ENCODE measurements around the gene NOM1. TPM values are rescaled to one million over a fixed set of nuclear protein-coding genes. Genes with fewer than 3 reads are reported as not detected.

NOM1 gene
- total RNA-seq, 4 donors from 2014 or later: 12.9 to 18.0 (median 14.3) TPM

DNA sequence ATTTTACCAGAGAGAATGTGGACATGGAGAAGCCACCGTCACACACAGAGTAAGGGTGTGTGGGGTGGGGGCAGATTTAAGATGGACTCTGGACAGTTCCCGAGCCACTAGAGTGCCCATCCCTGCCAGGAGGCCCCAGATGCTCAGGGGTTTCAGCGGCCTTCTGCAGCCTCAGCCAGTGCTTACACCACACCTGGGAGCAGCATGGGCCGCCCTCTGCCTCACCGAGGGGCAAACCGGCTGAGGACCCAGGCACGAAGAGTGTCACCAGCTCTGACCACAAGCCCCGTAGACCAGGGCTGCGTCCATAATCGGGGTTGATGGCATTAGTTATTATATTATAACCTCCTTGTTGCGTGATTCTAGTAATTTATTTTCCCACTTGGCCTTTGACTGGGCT lies 67.6 kb downstream of the NOM1 start:
- H3K9me3 ChIP-seq: no peaks in the 10 kb centered on the region
- H3K4me1 ChIP-seq: peaks cover 6 to 27% of the 10 kb centered on the region in 2 donors
- ATAC-seq (no peak), DNase-seq (no peak)
- no peak for TF ChIP-seq POLR2A (IDR thresholded peaks at IDR 0.05)
- TF ChIP-seq, protein P1, sequence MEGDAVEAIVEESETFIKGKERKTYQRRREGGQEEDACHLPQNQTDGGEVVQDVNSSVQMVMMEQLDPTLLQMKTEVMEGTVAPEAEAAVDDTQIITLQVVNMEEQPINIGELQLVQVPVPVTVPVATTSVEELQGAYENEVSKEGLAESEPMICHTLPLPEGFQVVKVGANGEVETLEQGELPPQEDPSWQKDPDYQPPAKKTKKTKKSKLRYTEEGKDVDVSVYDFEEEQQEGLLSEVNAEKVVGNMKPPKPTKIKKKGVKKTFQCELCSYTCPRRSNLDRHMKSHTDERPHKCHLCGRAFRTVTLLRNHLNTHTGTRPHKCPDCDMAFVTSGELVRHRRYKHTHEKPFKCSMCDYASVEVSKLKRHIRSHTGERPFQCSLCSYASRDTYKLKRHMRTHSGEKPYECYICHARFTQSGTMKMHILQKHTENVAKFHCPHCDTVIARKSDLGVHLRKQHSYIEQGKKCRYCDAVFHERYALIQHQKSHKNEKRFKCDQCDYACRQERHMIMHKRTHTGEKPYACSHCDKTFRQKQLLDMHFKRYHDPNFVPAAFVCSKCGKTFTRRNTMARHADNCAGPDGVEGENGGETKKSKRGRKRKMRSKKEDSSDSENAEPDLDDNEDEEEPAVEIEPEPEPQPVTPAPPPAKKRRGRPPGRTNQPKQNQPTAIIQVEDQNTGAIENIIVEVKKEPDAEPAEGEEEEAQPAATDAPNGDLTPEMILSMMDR (IDR thresholded peaks at IDR 0.05 in 4 of 5, conservative IDR thresholded peaks at IDR 0.05 in 1 of 5): no peak
- in situ Hi-C loops (cut with MboI; ENCODE audit: low sequenced_read_pairs in 4 of 4) (no loop called here), intact Hi-C loops (cut with DNase I; ENCODE audit: low total_unique reads) (no loop called here)
- H3K27ac ChIP-seq: no peak overlapping the region
- H3K4me3 ChIP-seq: no peak overlapping the region
- peaks cover 95 to 100% (median 99%) of the 10 kb centered on the region in 3 donors for H3K27me3 ChIP-seq
- H3K36me3 ChIP-seq: no peaks in the 10 kb centered on the region

DNA sequence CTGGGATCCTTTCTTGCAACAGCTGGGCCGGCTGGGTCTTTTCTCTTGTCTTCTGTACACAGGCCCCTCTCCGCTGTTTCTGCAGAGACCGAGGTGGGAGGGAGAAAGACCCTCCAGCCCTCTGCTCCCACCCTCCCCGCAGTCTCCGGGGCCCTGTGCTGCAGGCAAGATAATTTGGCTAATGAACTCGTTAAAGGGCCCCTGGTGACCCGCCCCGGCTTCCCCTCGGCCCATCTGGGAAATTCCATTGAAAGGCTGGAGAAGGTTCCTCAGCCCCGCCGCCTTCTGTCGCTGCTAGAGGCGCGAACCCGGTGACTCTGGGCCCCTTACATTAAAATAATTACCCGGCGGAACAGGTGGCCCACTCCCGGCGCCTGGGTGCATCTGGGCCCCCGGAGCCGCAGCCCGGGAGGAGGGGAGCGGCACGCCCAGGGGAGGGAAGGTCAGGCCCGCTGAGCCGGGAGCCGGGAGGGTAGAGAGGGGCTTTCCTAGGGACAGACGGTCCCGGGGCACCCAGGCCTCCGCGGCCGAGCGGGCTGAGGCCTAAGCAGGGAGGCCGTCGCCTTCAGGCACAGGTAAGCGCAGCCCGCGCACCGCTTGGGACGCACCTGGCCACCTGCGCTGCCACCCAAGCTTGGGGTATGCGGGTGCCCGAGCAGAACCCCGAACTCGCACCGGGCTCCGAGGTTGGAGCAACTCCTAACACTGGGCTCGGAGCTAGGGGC lies 68.3 kb downstream of the NOM1 start:
- in situ Hi-C loops (cut with MboI; ENCODE audit: low sequenced_read_pairs in 4 of 4): no loop called here
- DNase-seq: no peak

DNA sequence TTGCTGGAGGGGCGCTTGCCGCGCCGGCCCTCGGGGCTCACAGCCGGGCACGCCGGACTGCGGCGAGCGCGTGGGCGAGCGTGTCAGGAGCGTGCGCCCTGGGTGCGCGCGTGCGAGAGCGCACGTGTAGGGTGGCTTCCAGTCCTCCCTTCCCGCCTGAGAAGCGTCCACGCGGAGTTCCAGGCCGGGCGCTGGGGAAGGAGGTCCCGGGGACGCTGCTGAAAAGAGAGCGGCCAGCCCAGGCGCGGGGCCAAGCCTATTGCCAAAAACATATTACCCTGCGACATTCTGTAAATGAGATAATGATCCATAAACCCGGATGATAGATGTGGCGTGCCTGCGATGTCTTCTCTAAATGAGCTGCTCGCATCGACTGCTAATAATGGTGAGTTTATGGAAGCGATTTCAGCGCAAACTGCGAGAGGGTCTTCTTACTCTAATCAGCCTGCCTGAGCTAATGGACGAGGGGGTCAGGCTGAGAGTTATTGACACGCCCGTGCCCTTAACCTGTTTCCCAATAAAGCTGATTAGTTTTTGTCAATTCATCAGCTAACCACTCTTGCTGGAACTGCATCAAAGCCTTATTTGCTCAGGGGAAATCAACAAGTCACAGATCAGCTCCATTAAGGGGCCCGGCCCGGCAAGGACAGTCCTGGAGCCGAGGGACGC lies 69.0 kb downstream of the NOM1 start:
- in situ Hi-C loops (cut with MboI; ENCODE audit: low sequenced_read_pairs in 4 of 4): no loop called here
- Histone ChIP-seq H3K27ac (no peak overlapping the region), H3K36me3 (no peaks in the 10 kb centered on the region), H3K4me3 (peak overlapping the region in 1 of 4 donors; percentile 34), H3K9me3 (no peaks in the 10 kb centered on the region), H3K27me3 (peaks cover 97 to 100% (median 99%) of the 10 kb centered on the region in 3 donors), H3K4me1 (peaks cover 6 to 27% of the 10 kb centered on the region in 2 donors)
- ATAC-seq (no peak), DNase-seq (no peak)
- TF ChIP-seq, protein P1 (IDR thresholded peaks at IDR 0.05 in 4 of 5, conservative IDR thresholded peaks at IDR 0.05 in 1 of 5): no peak
- no peak for TF ChIP-seq POLR2A (IDR thresholded peaks at IDR 0.05)
- intact Hi-C loops (cut with DNase I; ENCODE audit: low total_unique reads): no loop called here

More for the DNA sequence above, 68.3 kb downstream of the NOM1 start:
- ATAC-seq: no peak
- intact Hi-C loops (cut with DNase I; ENCODE audit: low total_unique reads): no loop called here
- Histone ChIP-seq H3K9me3 (no peaks in the 10 kb centered on the region), H3K4me1 (peaks cover 6 to 27% of the 10 kb centered on the region in 2 donors), H3K4me3 (peak overlapping the region in 1 of 4 donors; percentile 34), H3K27ac (no peak overlapping the region), H3K36me3 (no peaks in the 10 kb centered on the region), H3K27me3 (peaks cover 97 to 100% (median 99%) of the 10 kb centered on the region in 3 donors)
- TF ChIP-seq, protein P1 (IDR thresholded peaks at IDR 0.05 in 4 of 5, conservative IDR thresholded peaks at IDR 0.05 in 1 of 5): no peak
- TF ChIP-seq POLR2A (IDR thresholded peaks at IDR 0.05): no peak

DNA sequence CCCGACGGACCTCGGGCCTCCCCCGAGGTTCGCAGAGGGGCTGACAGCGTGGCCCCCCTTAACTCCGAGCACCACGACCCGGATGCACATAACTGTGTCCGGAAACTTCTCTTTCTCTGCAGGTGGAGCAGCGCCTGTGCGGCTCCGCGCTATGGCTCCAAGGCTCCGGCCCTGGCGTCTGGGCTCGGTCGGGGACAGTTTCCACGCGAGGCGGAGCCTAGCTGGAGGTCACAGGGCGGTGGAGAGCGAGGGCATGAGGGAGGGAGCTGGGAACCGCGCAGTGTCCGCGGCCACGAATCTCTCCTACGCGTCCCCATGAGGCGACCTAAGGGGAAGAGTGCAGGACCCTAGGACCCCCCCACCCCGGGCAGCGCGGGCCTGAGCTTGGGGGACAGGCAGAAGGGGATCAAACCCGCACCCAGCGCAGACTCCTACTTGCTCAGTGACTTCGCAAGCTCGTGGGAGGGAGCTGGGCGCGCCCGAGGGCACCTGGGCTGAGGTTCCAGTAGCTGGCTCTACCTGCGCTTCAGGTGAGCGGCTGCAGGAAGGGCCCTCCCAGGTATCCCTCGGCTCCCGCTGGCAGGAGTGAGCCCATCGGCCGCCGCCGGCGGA lies 69.6 kb downstream of the NOM1 start:
- no peak for TF ChIP-seq POLR2A (IDR thresholded peaks at IDR 0.05)
- TF ChIP-seq, protein P1 (IDR thresholded peaks at IDR 0.05 in 4 of 5, conservative IDR thresholded peaks at IDR 0.05 in 1 of 5): no peak
- in situ Hi-C loops (cut with MboI; ENCODE audit: low sequenced_read_pairs in 4 of 4): no loop called here
- peak overlapping the region in 1 of 4 donors; percentile 20 for H3K4me3 ChIP-seq
- peaks cover 99 to 100% (median 99%) of the 10 kb centered on the region in 3 donors for H3K27me3 ChIP-seq
- intact Hi-C loops (cut with DNase I; ENCODE audit: low total_unique reads): no loop called here
- ATAC-seq: no peak
- no peaks in the 10 kb centered on the region for H3K36me3 ChIP-seq
- peaks cover 6 to 27% of the 10 kb centered on the region in 2 donors for H3K4me1 ChIP-seq
- no peak overlapping the region for H3K27ac ChIP-seq
- no peaks in the 10 kb centered on the region for H3K9me3 ChIP-seq
- DNase-seq: no peak

Measured in gastrocnemius medialis (tissue), 4 donors.